ENCODE measurements around the gene SPAM1. TPM values are rescaled to one million over a fixed set of nuclear protein-coding genes. Genes with fewer than 3 reads are reported as not detected.

Gene SPAM1
- total RNA-seq, 4 donors from 2014 or later = not detected

DNA sequence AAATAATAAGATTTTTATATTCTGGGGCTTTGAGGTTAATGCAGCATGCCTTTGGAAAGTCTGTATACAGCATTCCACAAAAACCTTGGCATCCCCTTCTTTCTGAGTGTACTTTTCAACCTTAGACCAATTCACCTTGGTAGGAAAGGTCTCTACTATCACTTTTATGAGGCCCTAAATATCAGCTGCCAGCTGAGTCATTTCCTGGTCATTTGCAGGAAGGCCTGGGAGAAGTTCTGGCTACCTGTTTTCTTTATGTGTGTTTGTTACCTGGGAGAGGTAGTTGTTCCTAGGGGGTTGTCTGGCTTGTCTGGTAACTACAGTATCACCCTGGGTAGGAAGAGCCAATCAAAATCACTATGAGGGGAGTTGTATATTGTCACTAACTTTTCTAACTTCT lies 4.1 kb downstream of the SPAM1 start:
- no peak for TF ChIP-seq POLR2A (IDR thresholded peaks at IDR 0.05)
- TF ChIP-seq, protein P1, sequence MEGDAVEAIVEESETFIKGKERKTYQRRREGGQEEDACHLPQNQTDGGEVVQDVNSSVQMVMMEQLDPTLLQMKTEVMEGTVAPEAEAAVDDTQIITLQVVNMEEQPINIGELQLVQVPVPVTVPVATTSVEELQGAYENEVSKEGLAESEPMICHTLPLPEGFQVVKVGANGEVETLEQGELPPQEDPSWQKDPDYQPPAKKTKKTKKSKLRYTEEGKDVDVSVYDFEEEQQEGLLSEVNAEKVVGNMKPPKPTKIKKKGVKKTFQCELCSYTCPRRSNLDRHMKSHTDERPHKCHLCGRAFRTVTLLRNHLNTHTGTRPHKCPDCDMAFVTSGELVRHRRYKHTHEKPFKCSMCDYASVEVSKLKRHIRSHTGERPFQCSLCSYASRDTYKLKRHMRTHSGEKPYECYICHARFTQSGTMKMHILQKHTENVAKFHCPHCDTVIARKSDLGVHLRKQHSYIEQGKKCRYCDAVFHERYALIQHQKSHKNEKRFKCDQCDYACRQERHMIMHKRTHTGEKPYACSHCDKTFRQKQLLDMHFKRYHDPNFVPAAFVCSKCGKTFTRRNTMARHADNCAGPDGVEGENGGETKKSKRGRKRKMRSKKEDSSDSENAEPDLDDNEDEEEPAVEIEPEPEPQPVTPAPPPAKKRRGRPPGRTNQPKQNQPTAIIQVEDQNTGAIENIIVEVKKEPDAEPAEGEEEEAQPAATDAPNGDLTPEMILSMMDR (IDR thresholded peaks at IDR 0.05 in 4 of 5, conservative IDR thresholded peaks at IDR 0.05 in 1 of 5) = no peak
- ATAC-seq = no peak
- DNase-seq = no peak
- no peaks in the 10 kb centered on the region for H3K4me1 ChIP-seq
- H3K36me3 ChIP-seq = no peaks in the 10 kb centered on the region
- H3K27ac ChIP-seq = no peak overlapping the region
- in situ Hi-C loops (cut with MboI; ENCODE audit: low sequenced_read_pairs in 4 of 4) = no loop called here
- no peak overlapping the region for H3K4me3 ChIP-seq
- H3K9me3 ChIP-seq = no peaks in the 10 kb centered on the region
- H3K27me3 ChIP-seq = no peaks in the 10 kb centered on the region
- intact Hi-C loops (cut with DNase I; ENCODE audit: low total_unique reads) = no loop called here

DNA sequence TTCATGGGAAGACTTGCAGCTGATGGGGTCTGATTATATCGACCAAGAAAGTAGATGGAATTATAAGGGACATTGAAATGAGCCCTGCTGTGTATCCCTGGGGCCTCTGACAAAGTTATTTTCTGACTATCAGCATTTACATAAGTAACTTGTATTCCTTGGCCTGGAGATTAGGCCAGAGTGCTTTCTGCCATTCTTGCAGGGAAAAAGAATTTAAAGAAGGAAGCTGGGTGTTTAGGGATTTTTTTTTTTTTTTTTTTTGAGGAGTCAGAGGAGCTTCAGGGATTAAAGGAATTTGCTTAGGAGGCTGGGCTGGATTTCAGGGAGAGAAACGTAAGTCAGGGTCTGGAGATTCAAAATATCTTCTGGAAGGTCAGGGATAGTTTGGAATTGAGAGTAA lies 4.6 kb downstream of the SPAM1 start:
- no peak for TF ChIP-seq POLR2A (IDR thresholded peaks at IDR 0.05)
- in situ Hi-C loops (cut with MboI; ENCODE audit: low sequenced_read_pairs in 4 of 4) = no loop called here

DNA sequence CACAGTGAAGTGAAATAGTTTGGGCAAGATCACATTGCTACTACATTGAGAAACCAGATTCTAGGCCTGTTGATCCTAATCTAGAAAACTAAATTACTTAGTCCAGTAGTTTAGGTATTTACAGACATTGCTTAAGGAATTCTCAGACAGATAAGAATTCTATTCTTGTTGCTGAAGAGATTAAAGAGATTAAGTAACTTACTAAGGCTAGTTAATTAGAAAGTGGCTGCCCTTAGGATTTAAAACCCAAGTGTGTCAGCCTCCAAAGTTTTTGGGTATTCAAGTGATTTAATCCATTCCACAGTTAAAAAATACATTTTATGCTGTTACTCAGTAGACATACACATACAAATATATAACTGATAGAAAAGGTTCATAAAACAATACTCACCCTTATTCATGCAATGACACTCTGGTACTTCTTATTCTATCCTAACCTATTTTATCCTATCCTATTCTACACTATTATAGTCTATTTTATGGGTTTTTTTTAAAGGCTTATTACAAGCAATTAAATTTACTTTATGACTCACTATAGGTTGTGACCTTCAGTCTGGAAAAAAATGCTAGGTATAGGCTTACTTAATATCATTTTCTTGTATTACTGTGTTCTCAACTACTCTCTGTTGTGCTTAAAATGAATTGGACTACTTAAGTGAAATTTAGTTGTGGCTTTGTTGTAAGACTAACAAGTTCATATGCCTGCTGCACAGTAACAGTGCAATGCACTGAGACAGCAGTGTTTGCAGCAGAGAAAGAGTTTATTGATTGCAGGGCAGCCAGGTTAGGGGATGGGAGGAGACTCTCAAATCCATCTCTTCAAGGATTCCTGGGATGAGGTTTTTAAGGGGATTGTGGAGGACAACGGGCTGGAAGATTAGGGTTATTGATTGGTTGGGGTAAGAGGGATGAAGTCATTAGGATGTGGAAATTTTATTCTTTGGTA lies 10.7 kb downstream of the SPAM1 start:
- intact Hi-C loops (cut with DNase I; ENCODE audit: low total_unique reads) (no loop called here), in situ Hi-C loops (cut with MboI; ENCODE audit: low sequenced_read_pairs in 4 of 4) (no loop called here)
- no peak overlapping the region for H3K4me3 ChIP-seq
- no peaks in the 10 kb centered on the region for H3K27me3 ChIP-seq
- H3K9me3 ChIP-seq = no peaks in the 10 kb centered on the region
- H3K36me3 ChIP-seq = no peaks in the 10 kb centered on the region
- no peak for ATAC-seq
- no peaks in the 10 kb centered on the region for H3K4me1 ChIP-seq
- DNase-seq = no peak
- H3K27ac ChIP-seq = no peak overlapping the region
- TF ChIP-seq, protein P1 (IDR thresholded peaks at IDR 0.05 in 4 of 5, conservative IDR thresholded peaks at IDR 0.05 in 1 of 5) = no peak

More for the DNA sequence above, 4.6 kb downstream of the SPAM1 start:
- no peaks in the 10 kb centered on the region for H3K4me1 ChIP-seq
- ATAC-seq (no peak), DNase-seq (no peak)
- no peaks in the 10 kb centered on the region for H3K9me3 ChIP-seq
- H3K27ac ChIP-seq = no peak overlapping the region
- H3K4me3 ChIP-seq = no peak overlapping the region
- H3K36me3 ChIP-seq = no peaks in the 10 kb centered on the region
- H3K27me3 ChIP-seq = no peaks in the 10 kb centered on the region
- intact Hi-C loops (cut with DNase I; ENCODE audit: low total_unique reads) = no loop called here

DNA sequence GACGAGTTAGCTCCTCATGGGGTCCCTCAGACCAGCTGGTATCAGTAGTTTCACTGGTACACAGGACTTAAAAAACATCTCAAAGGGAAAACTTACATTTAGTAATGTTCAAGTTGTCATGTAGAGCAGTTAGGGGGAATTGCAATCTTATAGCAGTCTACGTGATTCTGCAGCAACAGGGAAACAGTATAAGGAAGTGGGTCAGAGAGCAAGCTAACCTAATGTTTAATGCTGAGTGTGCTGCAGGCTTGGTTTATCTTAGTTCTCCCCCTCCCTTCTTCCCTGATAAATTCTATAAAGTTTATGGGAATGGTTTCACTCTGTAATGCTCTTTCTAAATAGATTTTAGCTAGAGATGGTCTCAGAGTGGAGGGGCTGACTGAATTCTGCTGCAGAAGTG lies 11.3 kb downstream of the SPAM1 start:
- ATAC-seq (no peak), DNase-seq (no peak)
- H3K9me3 ChIP-seq = no peaks in the 10 kb centered on the region
- H3K27ac ChIP-seq = no peak overlapping the region
- no peak for TF ChIP-seq POLR2A (IDR thresholded peaks at IDR 0.05)
- TF ChIP-seq, protein P1 (IDR thresholded peaks at IDR 0.05 in 4 of 5, conservative IDR thresholded peaks at IDR 0.05 in 1 of 5) = no peak
- no peaks in the 10 kb centered on the region for H3K27me3 ChIP-seq
- H3K36me3 ChIP-seq = no peaks in the 10 kb centered on the region
- in situ Hi-C loops (cut with MboI; ENCODE audit: low sequenced_read_pairs in 4 of 4) = no loop called here
- intact Hi-C loops (cut with DNase I; ENCODE audit: low total_unique reads) = no loop called here
- no peak overlapping the region for H3K4me3 ChIP-seq
- no peaks in the 10 kb centered on the region for H3K4me1 ChIP-seq

DNA sequence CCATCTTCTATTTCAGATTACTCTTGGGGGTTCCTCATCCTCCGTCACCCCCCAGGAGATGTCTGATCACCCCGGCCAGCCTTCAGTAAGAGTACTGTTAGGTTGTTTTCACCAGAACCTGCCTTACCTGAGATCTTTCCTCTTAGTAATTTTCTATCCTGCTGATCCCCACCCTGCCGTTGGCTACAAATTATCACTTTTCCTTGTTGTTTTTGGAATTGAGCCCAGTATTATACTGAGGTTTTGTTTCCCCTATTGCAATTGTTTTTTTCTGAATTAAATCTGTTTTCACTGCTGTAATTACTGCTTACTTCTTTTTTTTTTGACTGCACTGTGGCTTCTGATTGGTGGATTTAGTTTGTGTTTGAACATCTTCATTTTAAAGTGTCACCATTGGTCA lies 14.7 kb downstream of the SPAM1 start:
- intact Hi-C loops (cut with DNase I; ENCODE audit: low total_unique reads) = no loop called here
- Histone ChIP-seq H3K27me3 (no peaks in the 10 kb centered on the region), H3K36me3 (no peaks in the 10 kb centered on the region), H3K4me3 (no peak overlapping the region), H3K9me3 (no peaks in the 10 kb centered on the region), H3K27ac (no peak overlapping the region), H3K4me1 (no peaks in the 10 kb centered on the region)
- TF ChIP-seq POLR2A (IDR thresholded peaks at IDR 0.05) = no peak
- TF ChIP-seq, protein P1 (IDR thresholded peaks at IDR 0.05 in 4 of 5, conservative IDR thresholded peaks at IDR 0.05 in 1 of 5) = no peak
- in situ Hi-C loops (cut with MboI; ENCODE audit: low sequenced_read_pairs in 4 of 4) = no loop called here
- no peak for ATAC-seq
- no peak for DNase-seq
